ENCODE results near the gene ALDH1L1.
"Not testable (repeated sequence)": the region's sequence is repeated elsewhere in the genome, so short reads cannot be mapped to it uniquely, and the experiment has no call there.

Gene ALDH1L1

GRCh38 chr3:126109146-126109879 lies 71.1 kb downstream of the ALDH1L1 start:
- intact Hi-C loops (cut with DNase I), result no loop called here
- peak in 2 of 10 donors; percentile 12 to 35 for DNase-seq

DNA sequence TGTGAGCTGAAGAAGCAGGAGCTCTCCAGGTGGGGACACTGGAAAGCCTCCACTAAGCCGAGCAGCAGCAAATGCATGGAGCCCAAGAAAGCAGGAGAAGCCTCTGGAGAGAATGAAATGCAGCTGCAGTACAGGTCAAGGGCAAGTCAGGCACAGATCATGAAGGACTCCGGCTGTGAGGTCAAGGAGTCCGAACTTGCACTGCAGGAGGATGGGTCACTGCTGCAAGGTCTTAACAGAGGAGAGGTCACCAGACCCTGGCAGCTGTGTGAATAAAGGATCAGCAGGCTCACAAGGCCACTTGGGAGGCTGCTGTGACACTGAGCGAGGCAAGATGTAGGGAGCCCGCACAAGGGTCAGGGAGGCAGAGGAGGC lies 71.7 kb downstream of the ALDH1L1 start:
- intact Hi-C loops (cut with DNase I), result no loop called here
- DNase-seq, result peak in 2 of 10 donors; percentile 3 to 6

- peak in 3 of 10 donors; percentile 10 to 61 (median 40) for DNase-seq
- intact Hi-C loops (cut with DNase I), result no loop called here
These were observed 72.3 kb downstream of the ALDH1L1 start for GRCh38 chr3:126107957-126108675.

DNA sequence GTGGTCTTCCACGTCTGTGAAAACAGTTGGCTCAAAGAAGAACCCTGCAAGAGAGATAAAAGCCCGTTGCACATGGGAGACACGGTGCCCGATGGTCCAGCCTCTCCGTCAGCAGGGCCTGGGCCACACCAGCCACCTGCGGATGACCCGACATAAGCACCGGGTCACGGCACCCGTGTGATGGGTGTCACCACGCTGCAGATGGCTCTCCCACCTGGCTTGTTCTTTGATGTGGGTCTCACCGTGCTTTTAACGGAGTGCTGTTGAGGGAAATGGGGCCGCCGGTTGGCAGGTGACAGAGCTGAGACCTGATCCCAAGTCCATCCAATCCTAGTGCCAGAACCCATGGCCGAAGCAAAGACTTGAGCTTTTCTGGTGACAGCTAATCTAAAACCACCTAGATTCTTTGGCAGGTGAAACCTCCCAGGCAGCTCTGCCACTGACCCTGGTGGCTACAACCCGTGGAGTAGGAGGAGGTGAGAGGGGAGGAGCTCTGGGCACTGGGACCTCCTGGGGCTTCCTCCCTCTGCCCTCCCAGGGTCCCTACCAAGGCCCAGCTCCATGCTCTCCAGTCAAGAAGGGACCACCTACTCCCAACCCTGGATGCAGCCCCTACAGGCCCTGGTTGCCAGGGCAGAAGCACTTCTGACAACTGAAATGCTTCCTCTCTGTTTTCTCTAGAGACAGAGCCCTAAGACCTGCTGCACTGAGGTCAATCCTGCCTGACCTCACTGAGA lies 73.0 kb downstream of the ALDH1L1 start:
- peak in 3 of 10 donors; percentile 20 to 43 (median 30) for DNase-seq
- intact Hi-C loops (cut with DNase I), result no loop called here

DNA sequence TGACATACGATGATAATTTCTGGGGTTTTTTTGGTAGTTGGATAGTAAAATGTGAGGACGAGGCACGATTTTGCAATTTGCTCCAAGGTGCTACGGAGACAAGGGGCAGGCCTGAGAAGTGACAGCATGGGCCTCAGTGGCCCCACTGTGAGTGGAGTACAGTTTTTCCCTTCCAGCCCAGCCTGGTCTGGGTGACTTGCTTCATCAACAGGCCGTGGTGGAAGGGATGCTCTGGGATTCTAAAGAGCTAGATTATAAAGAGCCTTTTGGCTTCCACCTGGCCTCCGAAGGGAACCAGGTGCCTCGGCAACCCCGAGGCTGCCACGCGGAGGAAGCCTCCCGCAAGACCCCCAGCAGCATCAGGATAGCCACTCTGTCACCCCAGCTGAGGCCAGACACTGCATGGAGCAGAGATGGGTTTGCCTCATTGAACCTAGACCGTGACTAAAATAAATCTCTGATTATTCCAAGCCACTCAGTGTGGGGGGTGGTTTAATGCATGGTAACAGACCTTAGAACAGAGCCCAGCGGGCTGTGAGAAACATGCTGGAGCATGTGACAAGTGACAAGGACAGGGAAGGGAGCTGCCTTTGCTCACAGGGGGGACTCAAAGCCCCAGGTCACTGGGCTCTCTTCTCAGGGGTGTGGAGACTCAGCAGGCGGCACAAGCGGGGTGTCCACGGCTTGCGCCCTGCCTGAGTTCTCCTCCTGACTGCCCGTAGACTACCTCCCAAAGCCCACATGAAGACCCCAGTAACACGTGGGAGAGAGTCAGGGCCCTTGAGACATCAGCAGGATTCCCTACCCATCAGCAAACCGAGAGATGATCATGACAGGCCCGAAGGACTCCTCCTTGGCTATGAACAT lies 73.8 kb downstream of the ALDH1L1 start:
- intact Hi-C loops (cut with DNase I), result no loop called here
- peak in 3 of 10 donors; percentile 2 to 44 (median 30) for DNase-seq

- intact Hi-C loops (cut with DNase I), result no loop called here
- peak in 3 of 10 donors; percentile 13 to 71 (median 49) for DNase-seq
These were observed 74.6 kb downstream of the ALDH1L1 start for GRCh38 chr3:126105691-126106187.

GRCh38 chr3:126104742-126105605 lies 75.4 kb downstream of the ALDH1L1 start:
- DNase-seq, result peak in 3 of 10 donors; percentile 5 to 54 (median 43)
- intact Hi-C loops (cut with DNase I), result no loop called here

- intact Hi-C loops (cut with DNase I), result no loop called here
These were observed 76.3 kb downstream of the ALDH1L1 start for GRCh38 chr3:126104028-126104635.

DNA sequence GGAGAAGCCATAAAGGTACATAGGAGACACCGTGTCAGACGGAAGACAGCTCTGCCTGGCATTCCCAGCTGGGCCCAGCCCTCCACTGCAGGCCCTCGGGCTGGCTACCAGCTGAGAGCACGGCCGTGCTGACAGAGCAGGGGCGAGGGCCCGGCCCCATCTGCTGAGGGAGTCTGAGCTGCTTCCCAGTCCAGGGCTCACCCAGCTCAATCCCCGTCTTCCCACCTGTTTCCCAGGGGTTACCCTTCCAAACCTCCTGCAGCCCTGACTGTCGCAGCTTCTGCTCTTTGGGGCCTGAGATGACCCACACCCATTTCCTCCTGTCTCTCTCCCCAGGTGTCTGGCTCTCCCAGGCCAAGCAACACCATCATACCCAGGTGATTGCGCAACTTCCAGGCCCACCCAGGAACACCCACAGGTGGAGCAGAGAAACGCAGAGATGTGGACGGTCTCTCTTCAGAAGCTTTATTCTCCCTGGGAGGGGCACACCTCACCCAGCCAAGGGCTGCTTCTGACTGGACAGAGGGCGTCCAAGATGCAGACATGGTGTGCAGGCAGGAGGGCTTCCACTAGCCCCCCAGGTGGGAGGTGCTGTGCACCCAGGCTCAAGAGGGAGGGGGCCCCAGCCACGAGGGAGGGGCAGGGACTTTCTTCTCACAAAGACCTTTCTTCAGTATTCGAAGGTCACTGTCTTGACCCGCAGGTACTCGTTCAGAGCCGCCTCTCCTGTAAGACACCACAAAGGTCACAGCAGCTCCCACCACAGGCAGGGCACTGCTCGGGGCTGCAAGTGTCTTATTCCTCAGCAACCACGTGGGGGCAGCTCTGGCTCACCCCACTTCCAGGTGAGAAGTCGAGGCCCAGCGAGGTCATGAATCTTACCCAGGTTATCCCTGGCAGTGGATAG lies 77.0 kb downstream of the ALDH1L1 start:
- DNase-seq, result peak in 2 of 10 donors; percentile 7 to 76
- intact Hi-C loops (cut with DNase I), result no loop called here

More at GRCh38 chr3:126104028-126104635, 76.3 kb downstream of the ALDH1L1 start:
- DNase-seq, result peak in 2 of 10 donors; percentile 37 to 61

DNA sequence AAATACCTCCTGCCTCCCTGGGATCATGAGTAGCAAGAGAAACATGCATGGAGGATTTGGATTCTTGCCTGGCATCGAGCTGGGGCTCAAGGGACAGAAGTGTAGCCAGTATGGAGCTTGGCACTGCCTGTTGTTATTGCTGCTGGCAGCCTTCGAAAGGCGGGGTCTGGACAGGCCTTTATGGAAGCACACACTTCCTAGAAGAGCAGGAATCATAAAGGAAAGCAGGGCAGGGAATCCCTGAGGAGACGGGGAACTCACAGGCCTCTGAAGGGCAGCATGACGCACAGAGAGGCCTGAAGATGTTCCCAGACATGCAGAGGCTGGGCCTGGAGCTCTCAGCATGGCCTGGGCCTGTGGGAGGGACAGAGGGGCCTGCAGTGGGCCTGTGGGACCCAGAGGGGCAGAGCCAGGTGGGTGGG lies 77.8 kb downstream of the ALDH1L1 start:
- peak in 2 of 10 donors; percentile 76 to 83 for DNase-seq
- intact Hi-C loops (cut with DNase I), result no loop called here

GRCh38 chr3:126102011-126102410 lies 78.4 kb downstream of the ALDH1L1 start:
- intact Hi-C loops (cut with DNase I), result no loop called here
- DNase-seq, result peak in 1 of 10 donors; percentile 42

- intact Hi-C loops (cut with DNase I), result no loop called here
- no peak for DNase-seq
These were observed 78.8 kb downstream of the ALDH1L1 start for GRCh38 chr3:126101521-126101982.

- intact Hi-C loops (cut with DNase I), result no loop called here
- peak in 3 of 10 donors; percentile 55 to 78 (median 62) for DNase-seq
These were observed 79.6 kb downstream of the ALDH1L1 start for GRCh38 chr3:126100634-126101301.

GRCh38 chr3:126100269-126100633 lies 80.1 kb downstream of the ALDH1L1 start:
- DNase-seq, result no peak
- intact Hi-C loops (cut with DNase I), result no loop called here

DNA sequence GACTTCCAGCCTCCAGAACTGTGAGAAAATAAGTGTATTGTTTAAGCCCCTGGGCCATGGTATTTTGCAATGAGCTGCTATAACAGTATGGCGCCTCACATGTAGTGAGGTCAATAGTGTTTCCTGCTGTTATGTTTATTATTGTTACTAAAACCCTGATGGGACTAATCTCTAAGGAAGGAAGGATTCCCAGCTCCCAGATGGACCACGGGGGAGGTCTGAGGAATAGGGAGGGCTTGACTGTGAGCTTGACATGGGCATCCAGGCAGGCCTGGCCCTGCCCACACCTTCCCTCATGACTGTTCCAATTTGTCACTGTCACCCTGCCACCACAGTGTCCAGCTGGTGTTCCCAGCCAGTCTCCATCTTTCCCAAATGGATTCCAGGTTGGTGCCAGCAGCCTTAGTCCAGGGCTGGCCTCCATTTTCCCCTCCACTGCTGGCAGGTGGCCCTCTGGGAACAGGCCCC lies 82.0 kb downstream of the ALDH1L1 start:
- intact Hi-C loops (cut with DNase I), result no loop called here
- DNase-seq, result peak in 2 of 10 donors; percentile 68 to 79

DNA sequence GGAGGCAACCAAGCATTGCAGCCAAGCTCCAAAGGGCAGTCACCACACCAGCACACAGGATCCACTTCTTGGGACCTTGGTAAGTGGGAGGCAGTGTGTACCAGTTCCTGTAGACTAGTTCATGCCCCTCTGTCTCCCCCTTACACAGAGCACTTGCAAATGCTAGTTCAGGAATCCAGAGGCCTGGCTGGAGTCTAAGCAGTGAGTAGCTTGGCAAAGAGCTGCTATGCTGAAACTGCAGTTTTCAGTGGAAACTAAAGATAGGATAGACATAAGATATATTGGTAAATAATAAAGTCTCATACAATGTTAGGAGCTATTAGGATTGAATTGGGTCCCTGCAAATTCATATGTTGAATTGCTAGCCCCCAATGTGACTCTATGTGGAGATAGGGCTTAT lies 82.6 kb downstream of the ALDH1L1 start:
- DNase-seq, result no peak
- intact Hi-C loops (cut with DNase I), result no loop called here

DNA sequence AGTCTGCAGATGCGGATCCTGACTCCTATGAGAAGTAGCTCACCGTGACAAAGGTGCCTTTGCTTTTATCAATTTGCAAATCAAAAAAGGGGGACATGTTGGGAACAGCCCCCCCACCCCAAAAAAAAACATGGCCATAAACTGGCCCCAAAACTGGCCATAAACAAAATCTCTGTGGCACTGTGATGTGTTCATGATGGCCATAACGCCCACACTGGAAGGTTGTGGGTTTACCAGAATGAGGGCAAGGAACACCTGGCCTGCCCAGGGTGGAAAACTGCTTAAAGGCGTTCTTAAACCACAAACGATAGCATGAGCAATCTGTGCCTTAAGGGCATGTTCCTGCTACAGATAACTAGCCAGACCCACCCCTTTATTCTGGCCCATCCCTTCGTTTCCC lies 84.1 kb downstream of the ALDH1L1 start:
- not testable (repeated sequence) for DNase-seq

More for the DNA sequence above, 84.1 kb downstream of the ALDH1L1 start:
- intact Hi-C loops (cut with DNase I), result not testable (repeated sequence)
